DND-41 (cell line): ENCODE measurements around the gene ERC2.

Source experiments
- ATAC-seq: fragments of 200-7000 bp; cut with Tn5 transposase; 3 replicates; pipeline ENCODE4 v1.9.1; 2021; ENCODE audit warnings: low read depth; ENCODE audit not compliant: insufficient read depth
- DNase-seq: peaks from one replicate; pipeline ENCODE4 v3.0.0-alpha.2; 2020
- H2AFZ ChIP-seq: 2 replicates; pipeline ENCODE4 v1.6.0; 2012; ENCODE audit warnings: low read depth, low read length
- H3K27ac ChIP-seq: 2 replicates; pipeline ENCODE4 v1.5.1; 2012; ENCODE audit warnings: low read length, inconsistent platforms
- H3K27me3 ChIP-seq: fragments of 200-600 bp; sonication (generic); 2 replicates; pipeline ENCODE4 v1.6.0; 2012; ENCODE audit warnings: low read length, mild to moderate bottlenecking, inconsistent platforms; ENCODE audit not compliant: insufficient read depth, poor library complexity
- H3K36me3 ChIP-seq: 2 replicates; pipeline ENCODE4 v1.5.1; 2012; ENCODE audit warnings: low read length, inconsistent platforms; ENCODE audit not compliant: insufficient read depth
- H3K4me1 ChIP-seq: 2 replicates; pipeline ENCODE4 v1.5.1; 2012; ENCODE audit warnings: mild to moderate bottlenecking, low read length; ENCODE audit not compliant: insufficient read depth
- H3K4me2 ChIP-seq: 2 replicates; pipeline ENCODE4 v1.6.0; 2012; ENCODE audit warnings: mild to moderate bottlenecking, moderate library complexity, low read length, inconsistent platforms; ENCODE audit not compliant: insufficient read depth
- H3K4me3 ChIP-seq, 2 experiments: fragments of 200-600 bp in 1 of 2; shearing (Covaris generic) in 1 of 2; 2 replicates each; pipeline ENCODE4 v1.5.1; 2012 to 2016; ENCODE audit warnings: inconsistent platforms in 2 of 2, low read length in 2 of 2, mild to moderate bottlenecking in 2 of 2, low read depth in 1 of 2, moderate library complexity in 1 of 2
- H3K79me2 ChIP-seq: 2 replicates; pipeline ENCODE4 v1.6.0; 2012; ENCODE audit warnings: low read length, inconsistent platforms; ENCODE audit not compliant: insufficient read depth
- H3K9ac ChIP-seq: 2 replicates; pipeline ENCODE4 v1.6.0; 2012; ENCODE audit warnings: low read depth, mild to moderate bottlenecking, inconsistent platforms, low read length, moderate library complexity
- H3K9me3 ChIP-seq: 2 replicates; pipeline ENCODE4 v1.5.1; 2012; ENCODE audit warnings: low read length, moderate library complexity, mild to moderate bottlenecking, inconsistent platforms; ENCODE audit not compliant: insufficient read depth, severe bottlenecking
- H4K20me1 ChIP-seq: 2 replicates; pipeline ENCODE4 v1.6.0; 2012; ENCODE audit warnings: low read length; ENCODE audit not compliant: insufficient read depth
- CTCF ChIP-seq: IDR thresholded peaks from 2 replicates; pipeline ENCODE4 v1.5.1; 2012; ENCODE audit warnings: borderline replicate concordance, low read length, moderate library complexity, mild to moderate bottlenecking; ENCODE audit not compliant: poor library complexity, severe bottlenecking; ENCODE audit errors: extremely low read depth
- EZH2 ChIP-seq: IDR thresholded peaks from 3 replicates; pipeline ENCODE4 v1.6.1; 2012; ENCODE audit warnings: borderline replicate concordance, low read depth, mild to moderate bottlenecking, moderate library complexity, low read length, inconsistent platforms; ENCODE audit not compliant: severe bottlenecking

ERC2 gene

GRCh38 chr3:55623786-55624185, 844.5 kb downstream of the ERC2 start:
- Histone ChIP-seq H3K9ac (no peak overlapping the region), H2AFZ (no peak overlapping the region), H3K36me3 (no peaks in the 10 kb centered on the region), H3K27ac (no peak overlapping the region), H3K4me1 (no peaks in the 10 kb centered on the region), H3K9me3 (no peaks in the 10 kb centered on the region), H3K79me2 (no peaks in the 10 kb centered on the region), H3K4me2 (no peak overlapping the region), H3K27me3 (no peaks in the 10 kb centered on the region), H3K4me3 (no peak overlapping the region), H4K20me1 (no peaks in the 10 kb centered on the region)
- TF ChIP-seq EZH2 = no peak
- TF ChIP-seq CTCF = no peak
- DNase-seq (no peak), ATAC-seq (no peak)

GRCh38 chr3:55622733-55623132, 845.5 kb downstream of the ERC2 start:
- Histone ChIP-seq H3K27ac (no peak overlapping the region), H3K4me2 (no peak overlapping the region), H3K36me3 (no peaks in the 10 kb centered on the region), H3K79me2 (no peaks in the 10 kb centered on the region), H3K9ac (no peak overlapping the region), H4K20me1 (no peaks in the 10 kb centered on the region), H3K4me3 (no peak overlapping the region), H2AFZ (no peak overlapping the region), H3K4me1 (no peaks in the 10 kb centered on the region), H3K9me3 (no peaks in the 10 kb centered on the region), H3K27me3 (no peaks in the 10 kb centered on the region)
- DNase-seq (no peak), ATAC-seq (no peak)
- TF ChIP-seq EZH2 (no peak), CTCF (no peak)

GRCh38 chr3:55622116-55622515, 846.2 kb downstream of the ERC2 start:
- H3K4me3 ChIP-seq = no peak overlapping the region
- H3K27me3 ChIP-seq = no peaks in the 10 kb centered on the region
- TF ChIP-seq EZH2 (no peak), CTCF (no peak)
- no peaks in the 10 kb centered on the region for H4K20me1 ChIP-seq
- H3K36me3 ChIP-seq = no peaks in the 10 kb centered on the region
- no peak overlapping the region for H2AFZ ChIP-seq
- H3K27ac ChIP-seq = no peak overlapping the region
- no peaks in the 10 kb centered on the region for H3K79me2 ChIP-seq
- DNase-seq (no peak), ATAC-seq (no peak)
- H3K9me3 ChIP-seq = no peaks in the 10 kb centered on the region
- no peak overlapping the region for H3K4me2 ChIP-seq
- H3K4me1 ChIP-seq = no peaks in the 10 kb centered on the region
- H3K9ac ChIP-seq = no peak overlapping the region

- Histone ChIP-seq H3K4me1 (no peaks in the 10 kb centered on the region), H3K27ac (no peak overlapping the region), H3K4me2 (no peak overlapping the region), H3K27me3 (no peaks in the 10 kb centered on the region), H4K20me1 (no peaks in the 10 kb centered on the region), H3K79me2 (no peaks in the 10 kb centered on the region), H3K9ac (no peak overlapping the region), H3K9me3 (no peaks in the 10 kb centered on the region), H3K4me3 (no peak overlapping the region), H3K36me3 (no peaks in the 10 kb centered on the region), H2AFZ (no peak overlapping the region)
- no peak for ATAC-seq
- TF ChIP-seq CTCF (no peak), EZH2 (no peak)
- no peak for DNase-seq
Measured at GRCh38 chr3:55621648-55622047, 846.6 kb downstream of the ERC2 start.
